Posterior vena cava (tissue), 2 donors: ENCODE data around the gene PLEKHM1. TPM values are rescaled to one million over a fixed set of nuclear protein-coding genes. Genes with fewer than 3 reads are reported as not detected.

Source experiments
- DNase-seq: peaks from one replicate; pipeline ENCODE4 v3.0.0-alpha.2; 2020; ENCODE audit warnings: low spot score
- intact Hi-C, 2 donors: fragments of 100-400 bp; cut with DNase I; formaldehyde crosslinking; loops; one replicate each; pipeline versions ENCODE4 v1.14.1 to v1.14.2; 2022 to 2023
- total RNA-seq, 2 donors: library from RNA; stranded (reverse); fragmentation: NEBNext Ultra II Directional; extraction: Animal tissue kit (Norgen Biotek cat#: 25700); gene quantifications; one replicate each; pipeline ENCODE4 v1.2.1, GENCODE V29; 2021
- donor health status: DM: yes; HTN: yes; CAD: no.
- donor health status: DM: yes; HTN: yes; CAD: no.

The PLEKHM1 gene
- total RNA-seq, 2 donors from 2014 or later, result 43.2 to 45.3 TPM

DNA sequence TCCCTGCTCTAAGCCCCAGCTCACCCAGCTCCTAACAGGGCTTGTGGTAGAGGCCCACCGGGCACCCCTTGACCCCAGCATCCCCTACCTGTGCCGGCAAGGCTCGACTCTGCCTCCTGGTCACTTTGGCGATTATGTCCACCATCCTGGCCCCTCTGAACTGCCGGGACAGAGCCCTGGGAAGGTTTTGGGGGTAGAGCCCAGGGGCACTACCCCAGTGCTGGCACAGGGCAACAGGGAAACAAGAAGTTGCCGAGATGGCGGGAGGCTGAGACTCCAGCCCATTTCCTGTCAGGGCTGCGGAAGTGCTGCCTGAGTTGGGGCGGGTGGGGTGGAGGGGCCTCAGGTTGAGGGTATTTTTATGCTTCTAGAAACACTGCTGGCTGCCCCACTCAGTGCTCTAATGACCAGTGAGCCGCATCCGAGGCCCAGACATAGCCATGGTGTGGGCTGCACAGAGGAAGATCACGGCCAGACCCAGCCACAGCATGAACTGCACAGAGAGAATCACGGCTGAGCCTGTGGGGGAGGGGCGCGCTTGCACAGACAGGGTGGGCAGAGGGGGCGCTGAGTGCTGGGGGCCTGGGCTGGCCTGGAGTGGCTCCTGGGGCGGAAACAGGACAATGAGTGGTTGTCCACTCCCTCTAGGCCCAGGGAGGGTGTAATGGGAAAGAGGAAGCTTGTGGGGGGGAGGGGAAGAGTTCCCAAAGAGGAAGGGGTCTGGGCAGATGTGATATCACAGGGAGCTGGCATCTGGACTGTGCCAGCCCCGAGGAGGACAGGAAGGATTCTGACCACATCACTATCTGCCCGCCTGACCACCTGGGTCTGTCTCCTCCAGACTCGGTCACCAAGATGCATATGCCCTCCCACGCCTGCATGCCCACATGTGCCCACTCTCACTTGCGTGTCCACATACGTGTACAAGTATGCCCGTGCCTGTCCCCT lies 80.1 kb downstream of the PLEKHM1 start:
- DNase-seq, result no peak
- intact Hi-C loops, result no loop called here

DNA sequence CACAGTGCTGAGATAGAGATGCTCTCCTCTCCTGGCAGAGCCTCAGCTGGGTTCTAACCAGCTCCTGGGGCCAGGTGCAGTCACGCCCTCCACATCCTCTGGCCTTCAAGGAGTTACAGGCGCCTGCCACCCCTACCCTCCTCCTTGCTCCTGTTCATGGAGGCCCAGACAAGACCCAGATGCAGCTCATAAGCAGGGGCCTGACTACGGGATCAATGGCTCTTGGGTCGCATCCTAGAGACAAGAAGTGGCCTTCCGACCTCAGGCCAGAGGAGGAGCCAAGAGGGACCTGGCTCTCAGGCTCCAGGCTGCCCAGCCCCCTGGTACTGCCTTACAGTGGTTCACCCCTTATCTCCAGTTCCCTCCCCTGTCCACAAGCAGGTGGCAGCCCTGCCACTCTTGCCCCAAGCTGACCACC lies 80.9 kb downstream of the PLEKHM1 start:
- no peak for DNase-seq
- intact Hi-C loops, result loop anchor here in 1 of 2 donors (5.0 kb wide), 1 partner anchor 1713 kb away; no protein-coding TSS in a partner anchor

- no peak for DNase-seq
- intact Hi-C loops, result loop anchor here in 1 of 2 donors (5.0 kb wide), 1 partner anchor 1713 kb away; no protein-coding TSS in a partner anchor
Measured at GRCh38 chr17:45408611-45409421, 81.7 kb downstream of the PLEKHM1 start.

DNA sequence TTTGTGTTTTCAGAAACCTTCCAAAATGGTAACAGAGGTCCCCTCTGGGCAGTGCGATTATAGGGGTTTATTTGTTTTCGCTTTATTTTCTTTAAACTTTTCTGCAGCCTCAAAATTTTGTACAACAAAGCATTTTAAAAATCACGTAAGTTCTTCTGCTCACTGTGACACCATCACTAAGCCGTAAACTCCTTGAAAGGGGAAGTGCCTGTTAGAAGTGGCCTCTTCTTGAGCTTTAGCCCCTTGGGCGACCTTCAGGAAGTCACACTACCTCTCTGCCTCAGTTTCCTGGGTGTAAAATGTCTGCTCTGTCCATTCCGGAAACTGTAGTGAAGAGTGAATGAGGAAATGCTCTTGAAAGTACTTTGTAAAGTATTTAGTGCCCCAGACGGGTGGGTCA lies 84.4 kb downstream of the PLEKHM1 start:
- intact Hi-C loops, result loop anchor here in 1 of 2 donors (5.0 kb wide), 1 partner anchor 1716 kb away; no protein-coding TSS in a partner anchor
- DNase-seq, result peak; percentile 9

DNA sequence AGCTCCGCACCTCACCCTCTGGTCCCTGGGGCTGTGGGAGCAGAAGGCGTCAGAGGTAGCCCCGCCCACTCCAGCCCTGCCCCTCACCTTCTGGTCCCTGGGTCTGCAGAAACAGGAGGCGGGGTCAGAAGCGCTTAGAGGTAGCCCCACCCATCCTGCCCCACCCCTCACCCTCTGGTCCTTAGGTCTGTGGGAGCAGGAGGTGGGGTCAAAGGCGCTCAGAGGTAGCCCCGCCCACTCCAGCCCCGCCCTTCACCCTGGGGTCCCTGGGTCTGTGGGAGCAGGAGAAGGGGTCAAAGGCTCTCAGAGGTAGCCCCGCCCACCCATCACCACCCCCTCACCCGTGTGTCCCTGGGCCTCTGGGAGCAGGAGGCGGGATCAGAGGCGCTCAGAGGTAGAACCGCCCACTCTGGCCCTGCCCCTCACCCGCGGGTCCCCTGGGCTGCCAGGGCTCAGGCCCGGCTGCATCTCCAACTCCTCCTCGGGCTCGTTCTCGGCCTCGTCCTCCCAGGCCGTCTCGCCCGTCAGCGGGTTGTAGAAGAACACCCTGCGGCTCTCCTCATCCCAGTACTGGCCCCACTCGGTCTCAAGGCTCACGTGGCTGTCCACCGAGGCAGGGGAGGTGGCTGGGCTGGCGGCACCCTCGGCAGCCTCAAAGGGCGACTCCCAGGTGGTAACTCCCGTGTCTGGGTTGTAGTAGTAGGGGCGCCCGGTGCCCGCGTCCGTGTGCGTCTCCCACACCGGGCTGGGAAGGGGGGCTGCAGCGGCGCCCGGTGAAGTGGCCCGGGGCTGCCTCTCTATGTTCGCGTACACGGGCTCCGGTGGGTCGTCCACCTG lies 85.1 kb downstream of the PLEKHM1 start:
- intact Hi-C loops, result loop anchor here in 1 of 2 donors (1.0 to 5.0 kb wide), 2 partner anchors 42 to 1717 kb away; no protein-coding TSS in a partner anchor
- peak; percentile 79 for DNase-seq

DNA sequence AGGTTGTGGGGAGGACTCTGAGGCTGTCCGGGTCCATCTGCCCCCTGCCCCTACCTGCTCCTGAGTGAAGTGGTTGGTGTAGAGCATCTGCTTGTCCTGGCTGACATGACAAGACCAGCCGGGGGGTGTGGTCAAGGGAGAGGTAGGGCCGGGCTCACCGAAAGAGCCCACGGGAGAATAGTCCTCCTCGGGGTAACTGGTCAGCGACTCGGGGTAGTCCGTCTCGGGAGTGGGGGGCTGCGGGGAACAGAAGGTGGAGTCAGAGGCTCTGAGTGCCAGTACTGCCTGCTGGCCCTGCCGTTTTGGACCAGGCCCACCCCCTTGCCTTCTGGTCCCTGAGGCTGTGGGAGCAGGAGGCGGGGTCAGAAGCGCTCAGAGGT lies 85.7 kb downstream of the PLEKHM1 start:
- no peak for DNase-seq
- intact Hi-C loops, result loop anchor here in 1 of 2 donors (1.0 to 5.0 kb wide), 2 partner anchors 42 to 1717 kb away; no protein-coding TSS in a partner anchor

GRCh38 chr17:45403906-45404490 lies 86.5 kb downstream of the PLEKHM1 start:
- DNase-seq, result no peak
- intact Hi-C loops, result no loop called here

DNA sequence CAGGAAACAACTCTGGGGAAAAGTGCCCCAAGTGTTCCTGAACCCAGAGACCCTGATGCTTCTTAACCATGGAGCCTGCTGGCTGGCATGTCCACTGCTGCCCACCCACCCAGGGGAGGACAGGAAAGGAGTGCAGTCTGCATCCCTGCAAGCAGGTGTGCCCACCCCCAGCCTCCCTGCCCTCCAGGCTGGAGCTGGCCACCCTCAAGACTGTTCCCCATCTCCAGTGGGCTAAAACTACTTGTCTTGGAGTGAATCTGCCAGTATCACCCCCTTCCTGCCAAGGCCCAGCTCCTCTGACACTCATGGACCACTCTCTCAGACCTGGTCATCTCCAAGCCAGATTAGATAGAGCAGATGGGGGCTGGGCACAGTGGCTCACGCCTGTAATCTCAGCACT lies 87.6 kb downstream of the PLEKHM1 start:
- DNase-seq, result peak; percentile 14

GRCh38 chr17:45398800-45399199 lies 91.7 kb downstream of the PLEKHM1 start:
- intact Hi-C loops, result no loop called here
- DNase-seq, result no peak

More for the DNA sequence above, 87.6 kb downstream of the PLEKHM1 start:
- intact Hi-C loops, result no loop called here

GRCh38 chr17:45397796-45398195 lies 92.7 kb downstream of the PLEKHM1 start:
- intact Hi-C loops, result no loop called here
- DNase-seq, result no peak

- DNase-seq, result no peak
- intact Hi-C loops, result no loop called here
Measured at GRCh38 chr17:45396496-45397205, 93.9 kb downstream of the PLEKHM1 start.

- intact Hi-C loops, result no loop called here
- no peak for DNase-seq
Measured at GRCh38 chr17:45395569-45396415, 94.7 kb downstream of the PLEKHM1 start.

DNA sequence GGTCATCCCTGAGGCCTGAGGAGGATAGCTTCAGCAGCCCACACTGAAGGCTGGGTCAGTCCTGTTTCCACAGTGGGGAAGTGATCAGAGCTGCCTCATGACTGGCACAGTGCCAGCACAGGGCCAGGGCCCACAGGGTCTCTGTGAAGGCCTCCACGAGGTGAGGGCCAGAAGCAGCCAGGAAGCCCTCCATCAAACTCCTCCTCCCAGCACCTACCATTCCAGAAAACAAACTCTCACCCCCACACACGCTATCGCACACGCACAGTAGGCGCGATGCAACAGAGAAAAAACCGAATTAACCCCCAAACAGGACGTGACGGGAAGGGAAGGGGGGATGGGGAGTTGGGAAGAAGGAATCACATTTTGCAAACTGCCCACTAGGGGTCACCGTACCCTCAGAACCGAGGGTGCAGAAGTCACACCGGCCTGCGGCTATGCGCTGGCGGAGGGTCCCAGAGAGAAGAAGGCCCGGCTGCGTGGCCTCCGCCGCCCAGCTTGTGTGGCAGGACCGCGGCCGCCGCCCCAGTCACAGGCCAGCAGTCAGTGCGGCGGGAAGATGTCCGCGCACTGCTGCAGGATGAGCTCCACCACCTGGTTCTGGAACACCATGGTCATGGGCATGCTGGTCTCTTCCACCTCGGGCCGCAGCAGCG lies 95.5 kb downstream of the PLEKHM1 start:
- DNase-seq, result peak; percentile 91
- intact Hi-C loops, result no loop called here

DNA sequence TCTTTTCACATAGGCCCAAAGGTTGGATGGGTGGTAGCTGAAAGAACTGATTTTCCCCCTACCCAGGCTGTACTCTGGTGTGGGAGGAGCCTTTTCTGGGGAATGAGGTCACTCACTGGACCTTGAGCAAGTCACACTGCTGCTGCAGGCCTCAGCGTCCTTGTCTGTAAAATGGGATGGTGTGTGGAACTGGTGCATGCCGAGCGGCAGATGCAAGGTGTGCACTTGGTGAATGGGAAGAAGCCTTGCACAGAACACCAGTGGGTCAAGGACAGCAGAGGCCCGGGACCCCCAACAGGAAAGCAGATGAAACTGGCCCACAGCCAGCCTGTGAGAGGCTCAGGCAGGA lies 96.0 kb downstream of the PLEKHM1 start:
- DNase-seq, result no peak
- intact Hi-C loops, result no loop called here

- DNase-seq, result no peak
- intact Hi-C loops, result no loop called here
Measured at GRCh38 chr17:45394091-45394490, 96.4 kb downstream of the PLEKHM1 start.

GRCh38 chr17:45393411-45393810 lies 97.1 kb downstream of the PLEKHM1 start:
- intact Hi-C loops, result no loop called here
- no peak for DNase-seq

DNA sequence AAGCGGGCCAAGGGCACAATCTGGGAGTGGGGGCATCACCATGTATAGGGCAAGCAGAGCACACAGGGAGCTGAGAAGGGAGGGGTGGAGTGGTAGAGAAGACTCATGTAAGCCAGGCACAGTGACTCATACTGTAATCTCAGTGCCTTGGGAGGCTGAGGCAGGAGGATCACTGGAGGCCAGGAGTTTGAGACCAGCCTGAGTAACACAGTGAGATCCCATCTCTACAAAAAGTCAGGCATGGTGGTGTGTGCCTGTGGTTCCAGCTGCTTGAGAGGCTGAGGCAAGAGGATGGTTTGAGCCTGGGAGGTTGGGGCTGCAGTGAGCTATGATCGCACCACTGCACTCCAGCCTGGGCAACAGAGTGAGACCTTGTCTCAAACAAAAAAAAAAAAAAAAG lies 98.6 kb downstream of the PLEKHM1 start:
- no peak for DNase-seq
- intact Hi-C loops, result no loop called here
